Measurements from ENCODE around the gene SOBP. TPM values are rescaled to one million over a fixed set of nuclear protein-coding genes. Genes with fewer than 3 reads are reported as not detected.

SOBP gene
- total RNA-seq, 4 donors from 2014 or later, result 2.6 to 21.2 (median 8.7) TPM

GRCh38 chr6:107666981-107667601, 177.2 kb downstream of the SOBP start:
- Histone ChIP-seq H3K27me3 (no peaks in the 10 kb centered on the region), H3K9me3 (no peaks in the 10 kb centered on the region), H3K4me3 (no peak overlapping the region), H3K36me3 (no peaks in the 10 kb centered on the region), H3K27ac (peak overlapping the region in 1 of 2 donors; percentile 15), H3K4me1 (peaks cover 0 to 3% of the 10 kb centered on the region in 2 donors)
- no peak for TF ChIP-seq CTCF (IDR thresholded peaks at IDR 0.05)
- no peak for TF ChIP-seq POLR2A (IDR thresholded peaks at IDR 0.05)
- intact Hi-C loops (cut with DNase I; ENCODE audit: low total_unique reads), result no loop called here
- DNase-seq, result no peak

GRCh38 chr6:107667790-107668189, 177.9 kb downstream of the SOBP start:
- TF ChIP-seq CTCF (IDR thresholded peaks at IDR 0.05) (no peak), POLR2A (IDR thresholded peaks at IDR 0.05) (no peak)
- Histone ChIP-seq H3K27ac (no peak overlapping the region), H3K9me3 (no peaks in the 10 kb centered on the region), H3K4me1 (peaks cover 0 to 3% of the 10 kb centered on the region in 2 donors), H3K4me3 (no peak overlapping the region), H3K27me3 (no peaks in the 10 kb centered on the region), H3K36me3 (no peaks in the 10 kb centered on the region)
- DNase-seq, result no peak
- intact Hi-C loops (cut with DNase I; ENCODE audit: low total_unique reads), result no loop called here

GRCh38 chr6:107668743-107669474, 179.0 kb downstream of the SOBP start:
- Histone ChIP-seq H3K27me3 (no peaks in the 10 kb centered on the region), H3K27ac (no peak overlapping the region), H3K36me3 (no peaks in the 10 kb centered on the region), H3K4me1 (peaks cover 0 to 3% of the 10 kb centered on the region in 2 donors), H3K9me3 (no peaks in the 10 kb centered on the region), H3K4me3 (no peak overlapping the region)
- TF ChIP-seq POLR2A (IDR thresholded peaks at IDR 0.05) (no peak), CTCF (IDR thresholded peaks at IDR 0.05) (no peak)
- intact Hi-C loops (cut with DNase I; ENCODE audit: low total_unique reads), result no loop called here
- no peak for DNase-seq

- no peak overlapping the region for H3K4me3 ChIP-seq
- DNase-seq, result peak; percentile 35 to 39
- intact Hi-C loops (cut with DNase I; ENCODE audit: low total_unique reads), result no loop called here
- H3K27me3 ChIP-seq, result no peaks in the 10 kb centered on the region
- H3K36me3 ChIP-seq, result no peaks in the 10 kb centered on the region
- no peak for TF ChIP-seq POLR2A (IDR thresholded peaks at IDR 0.05)
- TF ChIP-seq CTCF (IDR thresholded peaks at IDR 0.05), result no peak
- peaks cover 0 to 7% of the 10 kb centered on the region in 2 donors for H3K4me1 ChIP-seq
- no peak overlapping the region for H3K27ac ChIP-seq
- H3K9me3 ChIP-seq, result no peaks in the 10 kb centered on the region
These were observed 180.9 kb downstream of the SOBP start for GRCh38 chr6:107670792-107671199.

GRCh38 chr6:107673076-107673494, 183.2 kb downstream of the SOBP start:
- no peak overlapping the region for H3K27ac ChIP-seq
- intact Hi-C loops (cut with DNase I; ENCODE audit: low total_unique reads), result no loop called here
- DNase-seq, result no peak
- H3K36me3 ChIP-seq, result no peaks in the 10 kb centered on the region
- H3K4me3 ChIP-seq, result no peak overlapping the region
- TF ChIP-seq POLR2A (IDR thresholded peaks at IDR 0.05) (no peak), CTCF (IDR thresholded peaks at IDR 0.05) (no peak)
- no peaks in the 10 kb centered on the region for H3K27me3 ChIP-seq
- peaks cover 0 to 7% of the 10 kb centered on the region in 2 donors for H3K4me1 ChIP-seq
- H3K9me3 ChIP-seq, result no peaks in the 10 kb centered on the region
